ENCODE results near the gene EXOC1. TPM values are rescaled to one million over a fixed set of nuclear protein-coding genes. Genes with fewer than 3 reads are reported as not detected.

Gene EXOC1
- total RNA-seq, 1 experiment from 2014 or later, result 24.1 TPM

- Histone ChIP-seq H3K4me3 (ENCODE audit: low read depth in 2 of 2, low read length in 2 of 2) (no peak overlapping the region), H3K27me3 (ENCODE audit: control insufficient read depth, insufficient read depth, low read length) (no peaks in the 10 kb centered on the region), H3K36me3 (ENCODE audit: control insufficient read depth, insufficient read depth, low read length) (peaks cover 3% of the 10 kb centered on the region; the same call in 1 of the 2 replicates), H3K9me3 (ENCODE audit: control insufficient read depth, insufficient read depth, low read depth, low read length) (no peaks in the 10 kb centered on the region), H3K4me1 (ENCODE audit: control insufficient read depth, insufficient read depth, low read length) (no peaks in the 10 kb centered on the region), H3K27ac (ENCODE audit: low read length) (no peak overlapping the region)
- TF ChIP-seq POLR2AphosphoS5 (IDR thresholded peaks at IDR 0.05; ENCODE audit: low read depth, low read length), result no peak
- no peak for TF ChIP-seq CTCF (IDR thresholded peaks at IDR 0.05)
- no peak for TF ChIP-seq REST (IDR thresholded peaks at IDR 0.05; ENCODE audit: insufficient read depth in 1 of 2, low read depth in 2 of 2, low read length in 1 of 2)
- TF ChIP-seq SIN3A (IDR thresholded peaks at IDR 0.05; ENCODE audit: borderline replicate concordance, insufficient read depth, low read depth, low read length), result no peak
- TF ChIP-seq TCF7L2 (IDR thresholded peaks at IDR 0.05; ENCODE audit: low read depth, low read length), result no peak
- ChIA-PET POLR2A (no interaction called here), CTCF (no interaction called here)
- intact Hi-C loops (cut with micrococcal nuclease; ENCODE audit: unreplicated experiment), result no loop called here
- no peak for DNase-seq (ENCODE audit: low read depth, low spot score)
- BruUV-seq (replicated peaks), result no TSS peak
- ATAC-seq, result no peak
- in situ Hi-C loops (cut with HindIII; ENCODE audit: low pct_unique_long_range_greater_than_20kb, low sequenced_read_pairs), result no loop called here
Observed at GRCh38 chr4:55884093-55884850, 30.8 kb downstream of the EXOC1 start.

GRCh38 chr4:55884851-55885219 lies 31.4 kb downstream of the EXOC1 start:
- H3K36me3 ChIP-seq (ENCODE audit: control insufficient read depth, insufficient read depth, low read length), result peaks cover 3% of the 10 kb centered on the region; the same call in 1 of the 2 replicates
- H3K4me3 ChIP-seq (ENCODE audit: low read depth in 2 of 2, low read length in 2 of 2), result no peak overlapping the region
- ChIA-PET POLR2A (no interaction called here), CTCF (no interaction called here)
- in situ Hi-C loops (cut with HindIII; ENCODE audit: low pct_unique_long_range_greater_than_20kb, low sequenced_read_pairs), result no loop called here
- DNase-seq (ENCODE audit: low read depth, low spot score) (no peak), ATAC-seq (no peak)
- H3K9me3 ChIP-seq (ENCODE audit: control insufficient read depth, insufficient read depth, low read depth, low read length), result no peaks in the 10 kb centered on the region
- H3K4me1 ChIP-seq (ENCODE audit: control insufficient read depth, insufficient read depth, low read length), result no peaks in the 10 kb centered on the region
- TF ChIP-seq SIN3A (IDR thresholded peaks at IDR 0.05; ENCODE audit: borderline replicate concordance, insufficient read depth, low read depth, low read length) (no peak), REST (IDR thresholded peaks at IDR 0.05; ENCODE audit: insufficient read depth in 1 of 2, low read depth in 2 of 2, low read length in 1 of 2) (no peak), POLR2AphosphoS5 (IDR thresholded peaks at IDR 0.05; ENCODE audit: low read depth, low read length) (no peak), TCF7L2 (IDR thresholded peaks at IDR 0.05; ENCODE audit: low read depth, low read length) (no peak), CTCF (IDR thresholded peaks at IDR 0.05) (no peak)
- intact Hi-C loops (cut with micrococcal nuclease; ENCODE audit: unreplicated experiment), result no loop called here
- H3K27me3 ChIP-seq (ENCODE audit: control insufficient read depth, insufficient read depth, low read length), result no peaks in the 10 kb centered on the region
- no peak overlapping the region for H3K27ac ChIP-seq (ENCODE audit: low read length)
- no TSS peak for BruUV-seq (replicated peaks)
